GM18517 (cell line): ENCODE results near the gene SSBP3.

ENCODE experiments used
- ATAC-seq: cut with Tn5 transposase; IDR thresholded peaks from one replicate; pipeline ENCODE4 v1.9.1; 2021; ENCODE audit warnings: mild to moderate bottlenecking, moderate library complexity; ENCODE audit not compliant: unreplicated experiment

SSBP3 gene

GRCh38 chr1:54199151-54199764 lies 206.9 kb downstream of the SSBP3 start:
- peak; percentile 11 for ATAC-seq

- ATAC-seq = no peak
Measured at GRCh38 chr1:54193453-54193852, 212.7 kb downstream of the SSBP3 start.

- ATAC-seq = no peak
Measured at GRCh38 chr1:54191525-54191924, 214.7 kb downstream of the SSBP3 start.

- no peak for ATAC-seq
Measured at GRCh38 chr1:54190526-54190925, 215.7 kb downstream of the SSBP3 start.

GRCh38 chr1:54188291-54188690 lies 217.9 kb downstream of the SSBP3 start:
- ATAC-seq = no peak

GRCh38 chr1:54186056-54186455 lies 220.1 kb downstream of the SSBP3 start:
- ATAC-seq = no peak

- no peak for ATAC-seq
Measured at GRCh38 chr1:54180701-54181360, 225.4 kb downstream of the SSBP3 start.

GRCh38 chr1:54178296-54179070 lies 227.7 kb downstream of the SSBP3 start:
- no peak for ATAC-seq

- ATAC-seq = no peak
Measured at GRCh38 chr1:54177726-54178125, 228.5 kb downstream of the SSBP3 start.

- no peak for ATAC-seq
Measured at GRCh38 chr1:54176621-54177327, 229.4 kb downstream of the SSBP3 start.
